ENCODE results near the gene ARHGAP28.

ARHGAP28 gene, protein sequence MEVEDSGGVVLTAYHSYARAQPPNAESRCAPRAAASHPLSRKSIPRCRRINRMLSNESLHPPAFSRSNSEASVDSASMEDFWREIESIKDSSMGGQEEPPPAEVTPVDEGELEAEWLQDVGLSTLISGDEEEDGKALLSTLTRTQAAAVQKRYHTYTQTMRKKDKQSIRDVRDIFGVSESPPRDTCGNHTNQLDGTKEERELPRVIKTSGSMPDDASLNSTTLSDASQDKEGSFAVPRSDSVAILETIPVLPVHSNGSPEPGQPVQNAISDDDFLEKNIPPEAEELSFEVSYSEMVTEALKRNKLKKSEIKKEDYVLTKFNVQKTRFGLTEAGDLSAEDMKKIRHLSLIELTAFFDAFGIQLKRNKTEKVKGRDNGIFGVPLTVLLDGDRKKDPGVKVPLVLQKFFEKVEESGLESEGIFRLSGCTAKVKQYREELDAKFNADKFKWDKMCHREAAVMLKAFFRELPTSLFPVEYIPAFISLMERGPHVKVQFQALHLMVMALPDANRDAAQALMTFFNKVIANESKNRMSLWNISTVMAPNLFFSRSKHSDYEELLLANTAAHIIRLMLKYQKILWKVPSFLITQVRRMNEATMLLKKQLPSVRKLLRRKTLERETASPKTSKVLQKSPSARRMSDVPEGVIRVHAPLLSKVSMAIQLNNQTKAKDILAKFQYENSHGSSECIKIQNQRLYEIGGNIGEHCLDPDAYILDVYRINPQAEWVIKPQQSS

DNA sequence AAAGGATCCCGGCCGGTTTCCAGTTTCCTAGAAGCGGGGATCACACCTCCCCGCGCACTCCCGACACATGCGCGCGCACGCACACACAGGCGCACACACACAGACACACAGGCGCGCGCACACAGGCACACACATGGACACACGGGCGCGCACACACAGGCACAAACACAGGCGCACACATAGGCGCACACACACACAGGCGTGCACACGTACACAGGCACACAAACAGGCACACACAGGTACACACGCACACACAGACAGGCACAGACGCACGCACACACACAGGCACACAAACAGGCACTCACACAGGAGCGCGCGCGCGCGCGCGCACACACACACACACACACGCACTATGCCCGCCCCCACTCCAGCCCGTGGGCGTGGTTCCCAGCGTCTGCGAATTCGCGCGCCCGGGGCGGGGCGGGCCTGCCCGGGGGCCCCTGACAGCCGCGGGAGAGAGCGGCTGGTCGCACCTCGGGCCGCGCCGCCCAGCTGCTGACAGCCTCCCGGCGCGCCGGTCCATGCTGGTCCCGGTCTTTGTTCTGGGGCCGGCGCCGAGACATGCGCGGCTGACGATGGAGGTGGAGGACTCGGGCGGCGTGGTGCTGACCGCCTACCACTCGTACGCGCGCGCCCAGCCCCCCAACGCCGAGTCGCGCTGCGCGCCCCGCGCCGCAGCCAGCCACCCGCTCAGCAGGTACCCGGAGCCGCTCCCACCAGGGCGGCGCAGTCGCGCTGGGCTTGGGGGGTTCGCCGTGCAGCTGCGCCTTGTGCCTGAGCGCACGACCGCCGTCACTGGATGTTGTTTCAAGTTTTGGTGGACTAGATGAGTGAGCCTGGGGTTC is at the start of gene ARHGAP28:
ARHGAP28 (plus strand) TSS at position 470 of the 845 bp plus-strand sequence; CDS start at position 576, 106 bp downstream.
- DNase-seq (ENCODE audit: low read depth), result peak; percentile 53
- peak within 1 kb of the TSS; percentile 48 for H3K4me3 ChIP-seq (ENCODE audit: control insufficient read depth, low read depth, low read length)
- TF ChIP-seq, protein P1, sequence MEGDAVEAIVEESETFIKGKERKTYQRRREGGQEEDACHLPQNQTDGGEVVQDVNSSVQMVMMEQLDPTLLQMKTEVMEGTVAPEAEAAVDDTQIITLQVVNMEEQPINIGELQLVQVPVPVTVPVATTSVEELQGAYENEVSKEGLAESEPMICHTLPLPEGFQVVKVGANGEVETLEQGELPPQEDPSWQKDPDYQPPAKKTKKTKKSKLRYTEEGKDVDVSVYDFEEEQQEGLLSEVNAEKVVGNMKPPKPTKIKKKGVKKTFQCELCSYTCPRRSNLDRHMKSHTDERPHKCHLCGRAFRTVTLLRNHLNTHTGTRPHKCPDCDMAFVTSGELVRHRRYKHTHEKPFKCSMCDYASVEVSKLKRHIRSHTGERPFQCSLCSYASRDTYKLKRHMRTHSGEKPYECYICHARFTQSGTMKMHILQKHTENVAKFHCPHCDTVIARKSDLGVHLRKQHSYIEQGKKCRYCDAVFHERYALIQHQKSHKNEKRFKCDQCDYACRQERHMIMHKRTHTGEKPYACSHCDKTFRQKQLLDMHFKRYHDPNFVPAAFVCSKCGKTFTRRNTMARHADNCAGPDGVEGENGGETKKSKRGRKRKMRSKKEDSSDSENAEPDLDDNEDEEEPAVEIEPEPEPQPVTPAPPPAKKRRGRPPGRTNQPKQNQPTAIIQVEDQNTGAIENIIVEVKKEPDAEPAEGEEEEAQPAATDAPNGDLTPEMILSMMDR (IDR thresholded peaks at IDR 0.05; ENCODE audit: control insufficient read depth, insufficient read depth, low read depth, low read length, missing control alignments), result no peak

DNA sequence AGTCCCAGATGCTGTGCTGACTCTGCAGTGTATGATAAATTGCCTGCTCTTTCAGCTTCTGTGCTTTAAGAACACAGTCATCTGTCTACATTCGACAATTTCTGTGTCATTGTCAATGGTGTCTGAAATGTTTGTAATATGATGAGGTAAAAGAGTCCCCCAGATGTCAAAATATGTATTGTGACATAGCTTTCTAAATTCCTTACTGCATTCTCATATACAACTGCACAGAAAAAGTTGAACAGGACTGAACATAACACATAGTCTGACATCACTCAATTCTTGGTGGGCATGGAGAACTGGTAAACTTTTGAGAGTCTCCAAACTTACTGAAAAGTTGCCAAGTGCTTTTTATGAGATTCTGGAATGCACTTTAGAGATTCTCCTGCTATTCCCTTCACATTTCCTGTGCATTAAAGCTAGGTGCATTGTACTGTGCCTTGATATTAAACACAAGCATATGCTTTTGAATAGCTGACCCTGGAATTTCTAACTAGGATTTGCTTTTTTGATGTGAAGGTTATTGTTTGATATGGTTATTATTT is 48.1 kb upstream of the ARHGAP28 start:
- DNase-seq (ENCODE audit: low read depth), result no peak
- TF ChIP-seq, protein P1 (IDR thresholded peaks at IDR 0.05; ENCODE audit: control insufficient read depth, insufficient read depth, low read depth, low read length, missing control alignments), result no peak
- H3K4me3 ChIP-seq (ENCODE audit: control insufficient read depth, low read depth, low read length), result no peak overlapping the region

DNA sequence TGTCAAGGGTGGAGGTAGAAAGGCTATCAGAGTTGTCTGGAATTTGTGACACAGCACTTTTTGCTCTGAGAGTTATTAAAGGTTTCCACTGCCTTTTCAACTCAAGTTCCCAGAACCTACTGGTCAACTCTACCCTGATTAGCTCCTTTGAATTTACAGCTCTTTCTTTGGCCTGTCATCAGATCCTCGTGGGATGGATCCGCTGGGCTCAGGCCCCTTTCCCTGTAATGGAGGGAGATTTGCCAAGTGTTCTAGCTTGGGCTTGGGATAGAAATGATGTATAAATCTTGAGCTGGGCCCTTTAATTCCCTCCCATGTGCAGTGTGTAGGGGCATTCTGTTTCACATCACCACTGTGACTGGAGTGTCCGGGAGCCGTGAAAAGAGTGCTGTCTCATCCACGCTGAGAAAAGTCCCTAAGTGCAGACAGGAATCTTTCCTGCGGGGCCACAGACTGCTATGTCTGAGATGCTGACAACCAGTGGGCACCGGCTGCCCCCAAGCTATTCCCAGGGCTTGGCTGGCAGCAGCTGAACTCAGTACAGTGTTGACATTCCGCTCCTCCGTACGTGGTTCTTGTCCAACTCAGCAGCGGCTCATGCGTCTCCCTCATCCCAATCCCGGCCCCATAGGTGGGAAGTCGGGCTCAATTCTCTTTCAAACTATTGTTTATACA is 46.9 kb upstream of the ARHGAP28 start:
- H3K4me3 ChIP-seq (ENCODE audit: control insufficient read depth, low read depth, low read length), result no peak overlapping the region
- no peak for DNase-seq (ENCODE audit: low read depth)
- TF ChIP-seq, protein P1 (IDR thresholded peaks at IDR 0.05; ENCODE audit: control insufficient read depth, insufficient read depth, low read depth, low read length, missing control alignments), result no peak

DNA sequence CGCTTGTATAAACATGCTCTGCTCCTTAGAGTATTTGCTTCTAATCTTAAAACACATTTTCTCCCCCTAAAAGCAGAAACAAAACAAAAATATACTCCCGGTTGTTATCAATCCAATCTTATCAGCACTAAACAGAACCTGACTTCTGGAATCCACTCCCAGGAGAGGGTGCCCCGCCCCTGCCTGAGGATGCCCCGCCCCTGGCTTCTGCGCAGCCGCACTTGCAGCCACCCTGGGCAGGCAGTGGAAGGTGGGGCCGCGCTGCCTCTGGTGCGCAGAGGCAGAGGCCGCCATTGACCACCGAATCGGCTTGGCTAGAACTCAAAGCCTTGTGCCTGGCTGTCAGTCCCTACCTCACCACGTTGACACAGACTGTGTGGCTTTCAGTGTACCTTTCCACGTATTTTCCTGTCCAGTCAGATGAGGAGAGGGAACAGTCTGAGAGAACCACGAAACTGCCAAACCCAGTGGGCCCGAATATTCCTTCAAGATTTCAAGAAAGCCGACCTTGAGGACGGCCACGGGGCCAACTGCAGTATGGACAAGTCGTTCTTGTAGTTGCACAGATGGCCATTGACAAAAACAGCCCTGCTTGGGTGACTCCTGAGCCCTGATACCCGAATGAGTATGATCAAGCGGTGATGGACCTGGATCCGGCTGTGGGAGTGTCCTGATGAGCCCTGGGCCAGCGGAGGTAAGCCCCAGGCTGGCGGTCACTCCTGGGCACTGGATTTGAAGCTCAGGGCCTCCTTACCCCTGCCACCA is 46.2 kb upstream of the ARHGAP28 start:
- no peak overlapping the region for H3K4me3 ChIP-seq (ENCODE audit: control insufficient read depth, low read depth, low read length)
- DNase-seq (ENCODE audit: low read depth), result no peak
- TF ChIP-seq, protein P1 (IDR thresholded peaks at IDR 0.05; ENCODE audit: control insufficient read depth, insufficient read depth, low read depth, low read length, missing control alignments), result no peak

DNA sequence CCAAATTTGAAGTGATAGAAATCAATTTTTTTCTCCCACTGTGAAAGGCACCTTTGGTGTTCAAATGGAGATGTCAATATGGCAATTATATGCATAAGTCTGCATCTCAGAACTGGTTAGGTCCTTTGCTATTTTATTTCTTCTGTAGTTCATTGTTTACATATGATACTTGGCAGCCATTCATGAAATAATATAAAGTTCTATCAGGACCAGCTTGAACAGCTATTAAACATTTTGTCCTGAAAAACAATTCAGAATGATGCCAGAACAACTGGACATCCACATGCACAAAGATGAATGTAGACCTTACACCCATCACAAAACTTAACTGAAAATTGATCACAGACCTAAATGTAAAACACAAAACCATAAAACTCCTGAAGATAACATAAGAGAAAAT is 41.8 kb upstream of the ARHGAP28 start:
- no peak for DNase-seq (ENCODE audit: low read depth)
- H3K4me3 ChIP-seq (ENCODE audit: control insufficient read depth, low read depth, low read length), result no peak overlapping the region
- TF ChIP-seq, protein P1 (IDR thresholded peaks at IDR 0.05; ENCODE audit: control insufficient read depth, insufficient read depth, low read depth, low read length, missing control alignments), result no peak
